ENCODE data around the gene PKLR.

DNA sequence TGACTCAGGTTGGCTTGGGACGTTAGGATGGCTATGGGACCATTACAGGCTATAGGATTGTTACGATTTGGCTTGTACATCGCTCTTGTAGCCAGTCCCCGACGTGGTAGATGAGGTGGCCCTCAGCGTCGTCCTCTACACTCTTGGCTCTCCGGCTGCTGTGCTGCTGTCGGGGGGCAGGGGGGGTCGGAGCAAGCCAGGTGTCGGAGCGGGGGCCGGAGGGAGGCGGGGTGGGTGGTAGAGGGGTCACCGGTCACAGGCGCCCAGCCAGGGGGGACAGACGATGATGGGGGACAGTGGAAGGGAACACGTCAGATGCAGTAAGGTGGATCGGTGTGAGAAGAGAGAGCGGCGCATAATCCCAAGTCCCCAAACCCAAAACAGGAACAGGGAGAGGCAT, 32.6 kb downstream of the PKLR start:
- TF ChIP-seq, protein P1, sequence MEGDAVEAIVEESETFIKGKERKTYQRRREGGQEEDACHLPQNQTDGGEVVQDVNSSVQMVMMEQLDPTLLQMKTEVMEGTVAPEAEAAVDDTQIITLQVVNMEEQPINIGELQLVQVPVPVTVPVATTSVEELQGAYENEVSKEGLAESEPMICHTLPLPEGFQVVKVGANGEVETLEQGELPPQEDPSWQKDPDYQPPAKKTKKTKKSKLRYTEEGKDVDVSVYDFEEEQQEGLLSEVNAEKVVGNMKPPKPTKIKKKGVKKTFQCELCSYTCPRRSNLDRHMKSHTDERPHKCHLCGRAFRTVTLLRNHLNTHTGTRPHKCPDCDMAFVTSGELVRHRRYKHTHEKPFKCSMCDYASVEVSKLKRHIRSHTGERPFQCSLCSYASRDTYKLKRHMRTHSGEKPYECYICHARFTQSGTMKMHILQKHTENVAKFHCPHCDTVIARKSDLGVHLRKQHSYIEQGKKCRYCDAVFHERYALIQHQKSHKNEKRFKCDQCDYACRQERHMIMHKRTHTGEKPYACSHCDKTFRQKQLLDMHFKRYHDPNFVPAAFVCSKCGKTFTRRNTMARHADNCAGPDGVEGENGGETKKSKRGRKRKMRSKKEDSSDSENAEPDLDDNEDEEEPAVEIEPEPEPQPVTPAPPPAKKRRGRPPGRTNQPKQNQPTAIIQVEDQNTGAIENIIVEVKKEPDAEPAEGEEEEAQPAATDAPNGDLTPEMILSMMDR (IDR thresholded peaks at IDR 0.05), result no peak
- TF ChIP-seq FOSL2 (IDR thresholded peaks at IDR 0.05; ENCODE audit: borderline replicate concordance, low read depth), result no peak
- no peak for TF ChIP-seq RXRA (IDR thresholded peaks at IDR 0.05; ENCODE audit: borderline replicate concordance, low read depth)
- TF ChIP-seq TAF1 (IDR thresholded peaks at IDR 0.05; ENCODE audit: borderline replicate concordance, low read depth, low read length), result no peak
- TF ChIP-seq EZH2phosphoT487 (IDR thresholded peaks at IDR 0.05; ENCODE audit: borderline replicate concordance, low read depth), result no peak
- TF ChIP-seq, protein P2, sequence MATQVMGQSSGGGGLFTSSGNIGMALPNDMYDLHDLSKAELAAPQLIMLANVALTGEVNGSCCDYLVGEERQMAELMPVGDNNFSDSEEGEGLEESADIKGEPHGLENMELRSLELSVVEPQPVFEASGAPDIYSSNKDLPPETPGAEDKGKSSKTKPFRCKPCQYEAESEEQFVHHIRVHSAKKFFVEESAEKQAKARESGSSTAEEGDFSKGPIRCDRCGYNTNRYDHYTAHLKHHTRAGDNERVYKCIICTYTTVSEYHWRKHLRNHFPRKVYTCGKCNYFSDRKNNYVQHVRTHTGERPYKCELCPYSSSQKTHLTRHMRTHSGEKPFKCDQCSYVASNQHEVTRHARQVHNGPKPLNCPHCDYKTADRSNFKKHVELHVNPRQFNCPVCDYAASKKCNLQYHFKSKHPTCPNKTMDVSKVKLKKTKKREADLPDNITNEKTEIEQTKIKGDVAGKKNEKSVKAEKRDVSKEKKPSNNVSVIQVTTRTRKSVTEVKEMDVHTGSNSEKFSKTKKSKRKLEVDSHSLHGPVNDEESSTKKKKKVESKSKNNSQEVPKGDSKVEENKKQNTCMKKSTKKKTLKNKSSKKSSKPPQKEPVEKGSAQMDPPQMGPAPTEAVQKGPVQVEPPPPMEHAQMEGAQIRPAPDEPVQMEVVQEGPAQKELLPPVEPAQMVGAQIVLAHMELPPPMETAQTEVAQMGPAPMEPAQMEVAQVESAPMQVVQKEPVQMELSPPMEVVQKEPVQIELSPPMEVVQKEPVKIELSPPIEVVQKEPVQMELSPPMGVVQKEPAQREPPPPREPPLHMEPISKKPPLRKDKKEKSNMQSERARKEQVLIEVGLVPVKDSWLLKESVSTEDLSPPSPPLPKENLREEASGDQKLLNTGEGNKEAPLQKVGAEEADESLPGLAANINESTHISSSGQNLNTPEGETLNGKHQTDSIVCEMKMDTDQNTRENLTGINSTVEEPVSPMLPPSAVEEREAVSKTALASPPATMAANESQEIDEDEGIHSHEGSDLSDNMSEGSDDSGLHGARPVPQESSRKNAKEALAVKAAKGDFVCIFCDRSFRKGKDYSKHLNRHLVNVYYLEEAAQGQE (IDR thresholded peaks at IDR 0.05; ENCODE audit: low read depth, low read length), result no peak
- no peak for TF ChIP-seq NFIC (IDR thresholded peaks at IDR 0.05; ENCODE audit: borderline replicate concordance)
- no peak for TF ChIP-seq FOXM1 (IDR thresholded peaks at IDR 0.05; ENCODE audit: low read depth)
- no peak for TF ChIP-seq CHD2 (IDR thresholded peaks at IDR 0.05; ENCODE audit: low read length, partially characterized antibody)
